ENCODE data around the gene KRT74. TPM values are rescaled to one million over a fixed set of nuclear protein-coding genes. Genes with fewer than 3 reads are reported as not detected.

The KRT74 gene
- total and polyA plus RNA-seq, 2 donors from 2014 or later: not detected

GRCh38 chr12:52559979-52560378 is 13.7 kb downstream of the KRT74 start:
- intact Hi-C loops (cut with DNase I): no loop called here
- H3K27ac ChIP-seq (ENCODE audit: low read depth in 2 of 2, low read length in 2 of 2): no peak overlapping the region
- no peak for FAIRE-seq
- no peaks in the 10 kb centered on the region for H3K4me1 ChIP-seq (ENCODE audit: control insufficient read depth in 2 of 3, insufficient read depth in 2 of 3, low read depth in 1 of 3, low read length in 3 of 3)
- H3K4me3 ChIP-seq (ENCODE audit: low read length in 3 of 3): no peak overlapping the region
- H3K9ac ChIP-seq (ENCODE audit: low read length in 3 of 3): no peak overlapping the region
- no peaks in the 10 kb centered on the region for H3K9me3 ChIP-seq (ENCODE audit: control insufficient read depth in 2 of 3, insufficient read depth in 1 of 3, low read length in 3 of 3)
- no peaks in the 10 kb centered on the region for H3K36me3 ChIP-seq (ENCODE audit: control insufficient read depth in 2 of 3, insufficient read depth in 3 of 3, low read length in 3 of 3)
- DNase-seq: no peak
- H3K27me3 ChIP-seq (ENCODE audit: control insufficient read depth, insufficient read depth, low read length): no peaks in the 10 kb centered on the region
- TF ChIP-seq CTCF (IDR thresholded peaks at IDR 0.05; ENCODE audit: borderline replicate concordance, extremely low read depth, insufficient read depth): no peak

GRCh38 chr12:52558781-52559445 is 14.7 kb downstream of the KRT74 start:
- Histone ChIP-seq H3K36me3 (ENCODE audit: control insufficient read depth in 2 of 3, insufficient read depth in 3 of 3, low read length in 3 of 3) (no peaks in the 10 kb centered on the region), H3K4me3 (ENCODE audit: low read length in 3 of 3) (no peak overlapping the region), H3K27ac (ENCODE audit: low read depth in 2 of 2, low read length in 2 of 2) (no peak overlapping the region), H3K4me1 (ENCODE audit: control insufficient read depth in 2 of 3, insufficient read depth in 2 of 3, low read depth in 1 of 3, low read length in 3 of 3) (no peaks in the 10 kb centered on the region), H3K27me3 (ENCODE audit: control insufficient read depth, insufficient read depth, low read length) (no peaks in the 10 kb centered on the region), H3K9me3 (ENCODE audit: control insufficient read depth in 2 of 3, insufficient read depth in 1 of 3, low read length in 3 of 3) (no peaks in the 10 kb centered on the region), H3K9ac (ENCODE audit: low read length in 3 of 3) (no peak overlapping the region)
- intact Hi-C loops (cut with DNase I): no loop called here
- DNase-seq: peak in 1 of 5 donors; percentile 62
- TF ChIP-seq CTCF (IDR thresholded peaks at IDR 0.05; ENCODE audit: borderline replicate concordance, extremely low read depth, insufficient read depth): no peak
- no peak for FAIRE-seq

GRCh38 chr12:52557476-52557875 is 16.2 kb downstream of the KRT74 start:
- H3K36me3 ChIP-seq (ENCODE audit: control insufficient read depth in 2 of 3, insufficient read depth in 3 of 3, low read length in 3 of 3): no peaks in the 10 kb centered on the region

More at GRCh38 chr12:52557476-52557875, 16.2 kb downstream of the KRT74 start:
- no peak overlapping the region for H3K4me3 ChIP-seq (ENCODE audit: low read length in 3 of 3)
- H3K27ac ChIP-seq (ENCODE audit: low read depth in 2 of 2, low read length in 2 of 2): no peak overlapping the region
- TF ChIP-seq CTCF (IDR thresholded peaks at IDR 0.05; ENCODE audit: borderline replicate concordance, extremely low read depth, insufficient read depth): no peak
- FAIRE-seq (no peak), DNase-seq (no peak)
- H3K4me1 ChIP-seq (ENCODE audit: control insufficient read depth in 2 of 3, insufficient read depth in 2 of 3, low read depth in 1 of 3, low read length in 3 of 3): no peaks in the 10 kb centered on the region
- H3K9me3 ChIP-seq (ENCODE audit: control insufficient read depth in 2 of 3, insufficient read depth in 1 of 3, low read length in 3 of 3): no peaks in the 10 kb centered on the region
- intact Hi-C loops (cut with DNase I): no loop called here
- H3K27me3 ChIP-seq (ENCODE audit: control insufficient read depth, insufficient read depth, low read length): no peaks in the 10 kb centered on the region
- no peak overlapping the region for H3K9ac ChIP-seq (ENCODE audit: low read length in 3 of 3)
